ENCODE measurements around the gene MAN2A2.
"Not testable (repeated sequence)": the region's sequence is repeated elsewhere in the genome, so short reads cannot be mapped to it uniquely, and the experiment has no call there.

Gene MAN2A2

GRCh38 chr15:90922712-90923322 lies 19.7 kb downstream of the MAN2A2 start:
- DNase-seq, result not testable (repeated sequence)

GRCh38 chr15:90924375-90924774 lies 21.3 kb downstream of the MAN2A2 start:
- DNase-seq, result no peak

GRCh38 chr15:90926766-90927165 lies 23.7 kb downstream of the MAN2A2 start:
- not testable (repeated sequence) for DNase-seq

- DNase-seq, result not testable (repeated sequence)
These were observed 25.0 kb downstream of the MAN2A2 start for GRCh38 chr15:90928106-90928505.

- DNase-seq, result no peak
These were observed 26.3 kb downstream of the MAN2A2 start for GRCh38 chr15:90929246-90930019.

- no peak for DNase-seq
These were observed 27.9 kb downstream of the MAN2A2 start for GRCh38 chr15:90930861-90931574.

- no peak for DNase-seq
These were observed 28.4 kb downstream of the MAN2A2 start for GRCh38 chr15:90931575-90931827.

GRCh38 chr15:90931828-90932659 lies 28.9 kb downstream of the MAN2A2 start, which contains the start of gene HDDC3:
HDDC3 (minus strand) TSS chr15:90932549; CDS start chr15:90932540, 9 bp downstream.
- peak; percentile 94 for DNase-seq

GRCh38 chr15:90932660-90932991 lies 29.5 kb downstream of the MAN2A2 start:
- no peak for DNase-seq

GRCh38 chr15:90933301-90933700 lies 30.2 kb downstream of the MAN2A2 start:
- DNase-seq, result no peak

- DNase-seq, result peak; percentile 90
These were observed 31.3 kb downstream of the MAN2A2 start for GRCh38 chr15:90934256-90934948.

GRCh38 chr15:90934949-90935751 lies 32.0 kb downstream of the MAN2A2 start, which contains the start of gene UNC45A:
UNC45A (plus strand) TSS chr15:90935285; CDS start chr15:90935325, 40 bp downstream.
- DNase-seq, result peak; percentile 99

- DNase-seq, result no peak
These were observed 33.7 kb downstream of the MAN2A2 start for GRCh38 chr15:90936823-90937222.

GRCh38 chr15:90938261-90938660 lies 35.2 kb downstream of the MAN2A2 start:
- no peak for DNase-seq

GRCh38 chr15:90939756-90940155 lies 36.7 kb downstream of the MAN2A2 start:
- DNase-seq, result no peak

GRCh38 chr15:90941038-90941437 lies 37.9 kb downstream of the MAN2A2 start:
- no peak for DNase-seq

GRCh38 chr15:90942354-90943120 lies 39.4 kb downstream of the MAN2A2 start:
- no peak for DNase-seq

GRCh38 chr15:90945091-90945490 lies 42.0 kb downstream of the MAN2A2 start:
- no peak for DNase-seq

- no peak for DNase-seq
These were observed 43.4 kb downstream of the MAN2A2 start for GRCh38 chr15:90946538-90946937.

GRCh38 chr15:90946941-90947576 lies 44.0 kb downstream of the MAN2A2 start:
- DNase-seq, result no peak
